ENCODE measurements around the gene KCNQ5.

KCNQ5 gene

DNA sequence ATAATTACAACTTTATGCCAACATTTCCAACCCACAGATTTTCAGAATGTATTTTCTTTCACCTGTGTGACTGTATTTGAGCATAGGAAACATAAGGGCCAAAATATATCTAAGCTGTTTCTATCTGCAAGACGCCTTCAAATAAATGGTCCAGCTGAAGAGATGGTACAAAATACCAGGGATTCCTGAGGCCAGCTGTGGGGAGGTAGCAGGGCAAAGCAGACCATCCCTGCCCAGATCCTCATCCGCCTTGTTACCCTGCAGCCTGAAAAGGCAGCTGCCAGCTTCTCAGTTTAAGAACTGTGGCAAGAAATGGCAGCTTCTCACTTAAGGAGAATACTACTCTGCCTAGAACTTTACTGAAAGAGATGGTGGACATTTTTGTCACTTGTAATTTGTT, 460.1 kb downstream of the KCNQ5 start:
- Histone ChIP-seq H3K9me3 (no peaks in the 10 kb centered on the region), H3K36me3 (no peaks in the 10 kb centered on the region), H3K4me1 (no peaks in the 10 kb centered on the region), H3K27me3 (no peaks in the 10 kb centered on the region), H3K27ac (no peak overlapping the region), H3K4me3 (no peak overlapping the region)
- TF ChIP-seq, protein P1, sequence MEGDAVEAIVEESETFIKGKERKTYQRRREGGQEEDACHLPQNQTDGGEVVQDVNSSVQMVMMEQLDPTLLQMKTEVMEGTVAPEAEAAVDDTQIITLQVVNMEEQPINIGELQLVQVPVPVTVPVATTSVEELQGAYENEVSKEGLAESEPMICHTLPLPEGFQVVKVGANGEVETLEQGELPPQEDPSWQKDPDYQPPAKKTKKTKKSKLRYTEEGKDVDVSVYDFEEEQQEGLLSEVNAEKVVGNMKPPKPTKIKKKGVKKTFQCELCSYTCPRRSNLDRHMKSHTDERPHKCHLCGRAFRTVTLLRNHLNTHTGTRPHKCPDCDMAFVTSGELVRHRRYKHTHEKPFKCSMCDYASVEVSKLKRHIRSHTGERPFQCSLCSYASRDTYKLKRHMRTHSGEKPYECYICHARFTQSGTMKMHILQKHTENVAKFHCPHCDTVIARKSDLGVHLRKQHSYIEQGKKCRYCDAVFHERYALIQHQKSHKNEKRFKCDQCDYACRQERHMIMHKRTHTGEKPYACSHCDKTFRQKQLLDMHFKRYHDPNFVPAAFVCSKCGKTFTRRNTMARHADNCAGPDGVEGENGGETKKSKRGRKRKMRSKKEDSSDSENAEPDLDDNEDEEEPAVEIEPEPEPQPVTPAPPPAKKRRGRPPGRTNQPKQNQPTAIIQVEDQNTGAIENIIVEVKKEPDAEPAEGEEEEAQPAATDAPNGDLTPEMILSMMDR (IDR thresholded peaks at IDR 0.05): no peak
- DNase-seq: no peak
- intact Hi-C loops (cut with DNase I; ENCODE audit: low total_unique reads): no loop called here

DNA sequence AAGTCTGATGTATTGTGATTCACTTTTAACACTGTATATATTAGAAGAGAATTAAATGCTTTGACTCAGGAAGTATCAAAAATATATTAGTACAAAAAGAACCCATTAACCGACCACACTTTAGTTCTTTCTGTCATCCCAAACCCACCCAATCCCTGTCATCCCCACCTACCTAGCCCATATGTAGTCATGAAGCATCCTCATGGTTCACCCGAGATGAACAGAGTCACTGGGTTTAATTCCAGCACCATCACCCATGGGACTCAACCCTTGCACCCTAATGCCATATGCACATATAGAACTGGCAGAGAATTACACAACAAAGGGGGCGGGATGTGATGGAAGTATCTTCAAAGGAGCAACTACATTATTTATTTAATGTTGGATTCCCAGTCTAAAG, 462.0 kb downstream of the KCNQ5 start:
- H3K27me3 ChIP-seq: no peaks in the 10 kb centered on the region
- no peaks in the 10 kb centered on the region for H3K9me3 ChIP-seq
- no peaks in the 10 kb centered on the region for H3K4me1 ChIP-seq
- TF ChIP-seq, protein P1 (IDR thresholded peaks at IDR 0.05): no peak
- no peak overlapping the region for H3K4me3 ChIP-seq
- H3K36me3 ChIP-seq: no peaks in the 10 kb centered on the region
- no peak overlapping the region for H3K27ac ChIP-seq
- no peak for DNase-seq
- intact Hi-C loops (cut with DNase I; ENCODE audit: low total_unique reads): no loop called here

DNA sequence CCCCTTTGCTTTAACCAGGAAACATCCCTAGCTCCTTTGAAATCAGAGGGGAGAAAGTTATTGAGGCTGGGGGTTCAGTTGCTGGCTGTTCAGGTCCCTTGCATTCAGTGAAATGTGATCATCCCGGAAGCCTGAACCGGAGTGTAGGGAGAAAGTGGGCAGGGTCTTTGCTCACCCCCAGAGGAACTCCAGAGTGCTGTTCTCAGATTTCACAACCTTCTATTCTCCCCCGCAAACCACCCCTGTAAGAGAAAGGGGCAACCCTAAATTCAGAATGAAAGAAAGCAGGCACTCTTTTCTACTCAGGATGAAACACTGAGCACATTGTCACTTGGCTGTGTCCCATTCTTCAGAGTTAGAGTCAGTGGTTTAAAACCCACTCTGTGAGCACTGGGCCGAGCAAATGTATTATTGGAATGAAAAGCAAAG, 463.6 kb downstream of the KCNQ5 start:
- no peak for DNase-seq

DNA sequence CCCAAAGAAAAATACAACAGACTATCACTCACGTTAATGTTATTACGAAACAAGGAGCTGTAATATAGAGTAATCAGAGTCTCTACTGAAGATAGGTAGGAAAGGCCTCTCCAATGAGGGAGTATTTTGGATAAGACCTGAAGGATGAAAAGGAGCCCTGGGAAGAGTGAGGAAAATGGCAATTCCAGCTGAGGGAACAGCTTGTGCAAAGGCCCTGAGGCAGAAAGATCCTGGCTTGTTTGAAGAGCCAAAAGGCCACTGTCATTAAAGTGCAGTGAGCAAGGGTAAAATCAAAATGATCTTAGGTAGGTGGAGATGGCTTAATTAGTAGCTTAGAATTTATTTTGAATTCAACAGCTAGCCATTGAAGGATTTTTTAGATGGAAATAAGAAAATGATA, 464.9 kb downstream of the KCNQ5 start:
- intact Hi-C loops (cut with DNase I; ENCODE audit: low total_unique reads): no loop called here
- DNase-seq: no peak
- TF ChIP-seq, protein P1 (IDR thresholded peaks at IDR 0.05): no peak
- no peaks in the 10 kb centered on the region for H3K9me3 ChIP-seq
- H3K4me3 ChIP-seq: no peak overlapping the region
- no peaks in the 10 kb centered on the region for H3K27me3 ChIP-seq
- no peak overlapping the region for H3K27ac ChIP-seq
- H3K36me3 ChIP-seq: no peaks in the 10 kb centered on the region
- H3K4me1 ChIP-seq: no peaks in the 10 kb centered on the region

More for the DNA sequence above, 463.6 kb downstream of the KCNQ5 start:
- no peak overlapping the region for H3K27ac ChIP-seq
- intact Hi-C loops (cut with DNase I; ENCODE audit: low total_unique reads): no loop called here
- TF ChIP-seq, protein P1 (IDR thresholded peaks at IDR 0.05): no peak
- H3K4me1 ChIP-seq: no peaks in the 10 kb centered on the region
- H3K27me3 ChIP-seq: no peaks in the 10 kb centered on the region
- no peaks in the 10 kb centered on the region for H3K9me3 ChIP-seq
- H3K4me3 ChIP-seq: no peak overlapping the region
- H3K36me3 ChIP-seq: no peaks in the 10 kb centered on the region

DNA sequence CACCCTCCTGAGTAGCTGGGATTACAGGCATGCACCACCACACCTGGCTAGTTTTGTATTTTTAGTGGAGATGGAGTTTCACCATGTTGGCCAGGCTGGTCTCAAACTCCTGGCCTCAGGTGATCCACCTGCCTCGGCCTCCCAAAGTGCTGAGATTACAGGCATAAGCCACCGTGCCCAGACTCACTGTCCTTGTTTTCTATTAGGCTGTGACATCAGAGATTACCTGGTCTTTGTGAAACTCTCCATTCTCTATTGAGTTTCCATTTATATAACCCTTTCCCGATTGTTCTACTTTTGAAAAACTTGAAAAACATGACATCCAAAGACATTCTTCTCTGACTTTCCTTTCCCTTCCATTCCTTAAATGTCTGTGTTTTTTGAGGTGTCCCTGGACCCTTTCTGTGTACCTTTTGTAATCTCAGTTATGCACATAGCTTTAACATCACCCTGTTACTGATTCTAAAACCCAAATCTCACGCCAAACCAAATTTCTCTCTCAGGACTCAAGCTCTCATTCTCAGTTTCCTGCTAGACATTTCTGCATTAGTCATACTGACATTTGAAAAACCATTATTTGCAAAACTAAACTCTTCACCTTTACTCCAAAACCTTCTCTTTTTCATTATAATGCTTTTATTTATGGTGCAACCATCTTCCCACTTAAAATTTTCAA, 466.4 kb downstream of the KCNQ5 start:
- H3K4me3 ChIP-seq: no peak overlapping the region
- no peaks in the 10 kb centered on the region for H3K4me1 ChIP-seq
- intact Hi-C loops (cut with DNase I; ENCODE audit: low total_unique reads): no loop called here
- TF ChIP-seq, protein P1 (IDR thresholded peaks at IDR 0.05): no peak
- DNase-seq: no peak
- no peak overlapping the region for H3K27ac ChIP-seq
- no peaks in the 10 kb centered on the region for H3K9me3 ChIP-seq
- H3K27me3 ChIP-seq: no peaks in the 10 kb centered on the region
- H3K36me3 ChIP-seq: no peaks in the 10 kb centered on the region

DNA sequence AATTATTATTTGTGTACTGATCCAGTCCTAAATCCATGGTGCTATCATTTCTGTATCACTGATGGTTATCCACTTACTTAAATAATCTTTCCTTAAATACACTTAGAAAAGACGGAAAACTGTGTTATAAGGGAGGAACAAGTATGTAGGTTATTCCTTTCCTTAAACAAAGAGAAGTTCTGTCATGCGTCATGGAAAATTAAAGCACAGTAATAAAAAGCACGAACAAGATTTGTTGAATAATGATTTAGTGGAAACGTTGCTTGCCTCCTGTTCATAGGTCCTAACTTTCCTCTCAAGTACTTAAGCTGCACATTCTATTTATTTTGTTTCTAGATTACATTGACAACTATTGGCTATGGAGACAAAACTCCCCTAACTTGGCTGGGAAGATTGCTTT, 483.1 kb downstream of the KCNQ5 start:
- Histone ChIP-seq H3K4me1 (peaks cover 0 to 2% (median 0%) of the 10 kb centered on the region in 4 donors), H3K36me3 (no peaks in the 10 kb centered on the region), H3K27me3 (no peaks in the 10 kb centered on the region), H3K9me3 (no peaks in the 10 kb centered on the region), H3K27ac (no peak overlapping the region), H3K4me3 (no peak overlapping the region)
- no peak for DNase-seq
- TF ChIP-seq, protein P1 (IDR thresholded peaks at IDR 0.05): no peak
- intact Hi-C loops (cut with DNase I; ENCODE audit: low total_unique reads): no loop called here
